ENCODE measurements around the gene ACAP2.

DNA sequence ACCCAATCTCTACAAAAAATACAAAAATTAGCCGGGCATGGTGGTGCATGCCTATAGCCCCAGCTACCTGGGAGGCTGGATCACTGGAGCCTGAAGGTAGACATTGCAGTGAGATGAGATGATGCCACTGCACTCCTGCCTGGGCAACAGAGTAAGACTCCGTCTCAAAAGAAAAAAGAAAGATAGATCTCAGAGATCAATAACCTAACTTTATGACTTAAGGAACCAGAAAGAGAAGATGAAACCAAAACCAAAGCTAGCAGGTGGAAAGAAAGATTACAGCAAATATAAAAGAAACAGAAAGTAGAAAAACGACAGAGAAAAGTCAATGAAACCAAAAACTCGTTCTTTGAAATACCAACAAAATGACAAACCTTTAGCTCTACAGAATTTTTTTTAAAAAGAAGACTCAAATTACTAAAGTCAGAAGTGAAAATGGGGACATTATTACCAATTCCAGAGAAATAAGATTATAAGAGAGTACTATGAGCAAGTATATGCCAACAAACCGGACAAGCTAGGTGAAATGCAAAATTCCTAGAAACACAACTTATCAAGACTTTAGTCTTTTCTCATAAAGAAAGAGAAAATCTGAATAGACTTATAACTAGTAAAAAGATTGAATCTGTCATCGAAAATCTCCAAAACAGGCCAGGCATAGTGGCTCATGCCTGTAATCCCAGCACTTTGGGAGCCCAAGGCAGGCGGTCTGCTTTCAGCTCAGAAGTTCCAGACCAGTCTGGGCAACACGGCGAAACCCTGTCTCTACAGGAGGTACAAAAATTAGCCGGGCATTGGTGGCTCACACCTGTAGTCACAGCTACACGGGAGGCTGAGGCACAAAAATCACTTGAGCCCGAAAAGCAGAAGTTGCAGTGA lies 35.0 kb downstream of the ACAP2 start:
- TF ChIP-seq HDGF (IDR thresholded peaks at IDR 0.05; ENCODE audit: borderline replicate concordance), result no peak
- no peak for TF ChIP-seq L3MBTL2 (conservative IDR thresholded peaks at IDR 0.05)
- TF ChIP-seq, protein P1, sequence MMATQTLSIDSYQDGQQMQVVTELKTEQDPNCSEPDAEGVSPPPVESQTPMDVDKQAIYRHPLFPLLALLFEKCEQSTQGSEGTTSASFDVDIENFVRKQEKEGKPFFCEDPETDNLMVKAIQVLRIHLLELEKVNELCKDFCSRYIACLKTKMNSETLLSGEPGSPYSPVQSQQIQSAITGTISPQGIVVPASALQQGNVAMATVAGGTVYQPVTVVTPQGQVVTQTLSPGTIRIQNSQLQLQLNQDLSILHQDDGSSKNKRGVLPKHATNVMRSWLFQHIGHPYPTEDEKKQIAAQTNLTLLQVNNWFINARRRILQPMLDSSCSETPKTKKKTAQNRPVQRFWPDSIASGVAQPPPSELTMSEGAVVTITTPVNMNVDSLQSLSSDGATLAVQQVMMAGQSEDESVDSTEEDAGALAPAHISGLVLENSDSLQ (IDR thresholded peaks at IDR 0.05), result no peak
- no peak for TF ChIP-seq TARDBP (IDR thresholded peaks at IDR 0.05)
- TF ChIP-seq FOXK2 (IDR thresholded peaks at IDR 0.05), result no peak
- TF ChIP-seq NFRKB (IDR thresholded peaks at IDR 0.05), result no peak
- TF ChIP-seq FOXA1 (IDR thresholded peaks at IDR 0.05), result no peak
- TF ChIP-seq SP1 (IDR thresholded peaks at IDR 0.05), result no peak
- TF ChIP-seq ELF4 (IDR thresholded peaks at IDR 0.05), result no peak

All from HEK293T (cell line).